Keratinocyte (primary cell): ENCODE data around the gene PTPRU. TPM values are rescaled to one million over a fixed set of nuclear protein-coding genes. Genes with fewer than 3 reads are reported as not detected.

Experiments used
- DNase-seq: peaks from one replicate; pipeline ENCODE4 v3.0.0-alpha.2; 2011; ENCODE audit warnings: low read depth, missing footprints, low spot score
- FAIRE-seq: peaks from 2 replicates; lab custom pipeline; 2011; peaks lifted over from hg19 to GRCh38; lab: Jason Lieb, UNC
- H2AFZ ChIP-seq: 2 replicates; pipeline ENCODE4 v1.6.0; 2012; ENCODE audit warnings: low read length, control low read depth, inconsistent platforms; ENCODE audit not compliant: control insufficient read depth
- H3K27ac ChIP-seq: 2 replicates; pipeline ENCODE4 v1.5.1; 2011; ENCODE audit warnings: low read length; ENCODE audit not compliant: control insufficient read depth, insufficient read depth
- H3K27me3 ChIP-seq: 3 replicates; pipeline ENCODE4 v1.6.0; 2011; ENCODE audit warnings: low read length; ENCODE audit not compliant: control insufficient read depth, insufficient read depth; ENCODE audit errors: extremely low read depth
- H3K36me3 ChIP-seq, 2 experiments: 2 replicates in 1 of 2; 3 replicates in 1 of 2; pipeline ENCODE4 v1.5.1; 2011; ENCODE audit warnings: low read length in 2 of 2, mild to moderate bottlenecking in 1 of 2; ENCODE audit not compliant: control insufficient read depth in 2 of 2, insufficient read depth in 2 of 2; ENCODE audit errors: extremely low read depth in 1 of 2
- H3K4me1 ChIP-seq: 3 replicates; pipeline ENCODE4 v1.5.1; 2011; ENCODE audit warnings: low read length; ENCODE audit not compliant: control insufficient read depth, insufficient read depth; ENCODE audit errors: extremely low read depth
- H3K4me2 ChIP-seq: 3 replicates; pipeline ENCODE4 v1.6.0; 2011; ENCODE audit warnings: low read depth, low read length; ENCODE audit not compliant: control insufficient read depth, insufficient read depth; ENCODE audit errors: extremely low read depth
- H3K4me3 ChIP-seq, 3 experiments: fragments of 200-600 bp in 1 of 3; sonication (generic) in 1 of 3; 2 replicates in 2 of 3; 3 replicates in 1 of 3; pipeline ENCODE4 v1.5.1; 2011 to 2016; ENCODE audit warnings: low read length in 3 of 3, mild to moderate bottlenecking in 3 of 3, control low read depth in 2 of 3, inconsistent platforms in 1 of 3, low read depth in 1 of 3, mixed read lengths in 1 of 3, mixed run types in 1 of 3, moderate library complexity in 1 of 3; ENCODE audit not compliant: control insufficient read depth in 2 of 3, insufficient read depth in 2 of 3; ENCODE audit errors: extremely low read depth in 1 of 3
- H3K79me2 ChIP-seq: 2 replicates; pipeline ENCODE4 v1.6.0; 2012; ENCODE audit warnings: low read length; ENCODE audit not compliant: control insufficient read depth, insufficient read depth
- H3K9ac ChIP-seq: 3 replicates; pipeline ENCODE4 v1.6.0; 2011; ENCODE audit warnings: low read length; ENCODE audit not compliant: control insufficient read depth, insufficient read depth; ENCODE audit errors: extremely low read depth
- H3K9me1 ChIP-seq: 3 replicates; pipeline ENCODE4 v1.6.0; 2011; ENCODE audit warnings: low read length; ENCODE audit not compliant: control insufficient read depth, insufficient read depth; ENCODE audit errors: extremely low read depth
- H3K9me3 ChIP-seq: 2 replicates; pipeline ENCODE4 v1.5.1; 2012; ENCODE audit warnings: low read depth, low read length; ENCODE audit not compliant: control insufficient read depth
- H4K20me1 ChIP-seq: 3 replicates; pipeline ENCODE4 v1.6.0; 2011; ENCODE audit warnings: low read length; ENCODE audit not compliant: control insufficient read depth, insufficient read depth; ENCODE audit errors: extremely low read depth
- EZH2 ChIP-seq: IDR thresholded peaks from one replicate; pipeline ENCODE4 v1.6.1; 2012; ENCODE audit warnings: inconsistent platforms, mild to moderate bottlenecking, low read length, moderate library complexity
- dilution Hi-C: fragments of 300-500 bp; cut with MboI; formaldehyde crosslinking; loops from one replicate; pipeline ENCODE4 v1.7.0; 2020; ENCODE audit warnings: low sequenced_read_pairs; ENCODE audit not compliant: extremely low pct_ligation_motif_present
- polyA plus RNA-seq, 5 experiments: library from polyadenylated mRNA; depleted of rRNA in 3 of 5; stranded (reverse) in 3 of 5; stranded (forward) in 1 of 5; unstranded in 1 of 5; fragments of >200 nt; gene quantifications; 1 replicate in 1 of 5; 2 replicates in 3 of 5; 3 replicates in 1 of 5; pipeline versions ENCODE4 v1.2.1 to v1.2.3, GENCODE V29; 2011 to 2012; ENCODE audit warnings: missing spikeins in 2 of 5, low read depth in 1 of 5, low replicate concordance in 1 of 5
- TF ChIP-seq, protein P1 (sequence below), 3 experiments: IDR thresholded peaks in 1 of 3; conservative IDR thresholded peaks in 1 of 3; optimal IDR thresholded peaks in 1 of 3; 2 replicates in 2 of 3; 3 replicates in 1 of 3; pipeline versions ENCODE3 to v1.5.1; 2011; ENCODE audit warnings: low read length in 3 of 3, mild to moderate bottlenecking in 3 of 3, moderate library complexity in 2 of 3, control low read depth in 1 of 3, inconsistent platforms in 1 of 3; ENCODE audit not compliant: insufficient read depth in 2 of 3; ENCODE audit errors: extremely low read depth in 1 of 3

Gene PTPRU
- polyA plus RNA-seq, 1 donor (not counting 4 experiments of a cell fraction or from before 2014, with no cell fraction given): 4.3 TPM

DNA sequence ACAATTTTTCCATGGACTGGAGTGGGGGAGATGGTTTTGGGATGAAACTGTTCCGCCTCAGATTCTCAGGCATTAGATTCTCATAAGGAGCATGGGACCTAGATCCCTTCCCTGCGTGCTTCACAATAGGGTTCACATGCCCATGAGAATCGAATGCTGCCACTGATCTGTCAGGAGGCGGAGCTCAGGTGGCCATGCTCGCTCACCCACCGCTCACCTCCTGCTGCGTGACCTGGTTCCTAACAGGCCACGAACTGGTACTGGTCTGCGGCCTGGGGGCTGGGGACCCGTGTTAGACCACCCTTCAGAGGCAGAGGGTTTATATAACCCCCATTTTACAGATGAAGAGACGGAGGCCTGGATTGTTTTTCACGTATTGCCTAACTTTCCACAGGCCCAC is 38.3 kb upstream of the PTPRU start:
- Histone ChIP-seq H3K27ac (no peak overlapping the region), H3K27me3 (no peaks in the 10 kb centered on the region), H3K4me3 (no peak overlapping the region), H3K36me3 (peaks cover 22 to 32% of the 10 kb centered on the region in 2 experiments), H3K9me3 (no peaks in the 10 kb centered on the region), H3K9ac (no peak overlapping the region), H3K4me2 (no peak overlapping the region), H3K4me1 (peaks cover 14% of the 10 kb centered on the region), H3K79me2 (no peaks in the 10 kb centered on the region), H3K9me1 (peaks cover 2% of the 10 kb centered on the region), H4K20me1 (no peaks in the 10 kb centered on the region), H2AFZ (no peak overlapping the region)
- FAIRE-seq (no peak), DNase-seq (no peak)
- dilution Hi-C loops: no loop called here
- no peak for TF ChIP-seq EZH2
- TF ChIP-seq, protein P1, sequence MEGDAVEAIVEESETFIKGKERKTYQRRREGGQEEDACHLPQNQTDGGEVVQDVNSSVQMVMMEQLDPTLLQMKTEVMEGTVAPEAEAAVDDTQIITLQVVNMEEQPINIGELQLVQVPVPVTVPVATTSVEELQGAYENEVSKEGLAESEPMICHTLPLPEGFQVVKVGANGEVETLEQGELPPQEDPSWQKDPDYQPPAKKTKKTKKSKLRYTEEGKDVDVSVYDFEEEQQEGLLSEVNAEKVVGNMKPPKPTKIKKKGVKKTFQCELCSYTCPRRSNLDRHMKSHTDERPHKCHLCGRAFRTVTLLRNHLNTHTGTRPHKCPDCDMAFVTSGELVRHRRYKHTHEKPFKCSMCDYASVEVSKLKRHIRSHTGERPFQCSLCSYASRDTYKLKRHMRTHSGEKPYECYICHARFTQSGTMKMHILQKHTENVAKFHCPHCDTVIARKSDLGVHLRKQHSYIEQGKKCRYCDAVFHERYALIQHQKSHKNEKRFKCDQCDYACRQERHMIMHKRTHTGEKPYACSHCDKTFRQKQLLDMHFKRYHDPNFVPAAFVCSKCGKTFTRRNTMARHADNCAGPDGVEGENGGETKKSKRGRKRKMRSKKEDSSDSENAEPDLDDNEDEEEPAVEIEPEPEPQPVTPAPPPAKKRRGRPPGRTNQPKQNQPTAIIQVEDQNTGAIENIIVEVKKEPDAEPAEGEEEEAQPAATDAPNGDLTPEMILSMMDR (optimal IDR thresholded peaks at IDR 0.05 in 1 of 3, IDR thresholded peaks at IDR 0.05 in 1 of 3, conservative IDR thresholded peaks at IDR 0.05 in 1 of 3; ENCODE audit: extremely low read depth in 1 of 3, insufficient read depth in 2 of 3, low read length in 3 of 3): no peak

DNA sequence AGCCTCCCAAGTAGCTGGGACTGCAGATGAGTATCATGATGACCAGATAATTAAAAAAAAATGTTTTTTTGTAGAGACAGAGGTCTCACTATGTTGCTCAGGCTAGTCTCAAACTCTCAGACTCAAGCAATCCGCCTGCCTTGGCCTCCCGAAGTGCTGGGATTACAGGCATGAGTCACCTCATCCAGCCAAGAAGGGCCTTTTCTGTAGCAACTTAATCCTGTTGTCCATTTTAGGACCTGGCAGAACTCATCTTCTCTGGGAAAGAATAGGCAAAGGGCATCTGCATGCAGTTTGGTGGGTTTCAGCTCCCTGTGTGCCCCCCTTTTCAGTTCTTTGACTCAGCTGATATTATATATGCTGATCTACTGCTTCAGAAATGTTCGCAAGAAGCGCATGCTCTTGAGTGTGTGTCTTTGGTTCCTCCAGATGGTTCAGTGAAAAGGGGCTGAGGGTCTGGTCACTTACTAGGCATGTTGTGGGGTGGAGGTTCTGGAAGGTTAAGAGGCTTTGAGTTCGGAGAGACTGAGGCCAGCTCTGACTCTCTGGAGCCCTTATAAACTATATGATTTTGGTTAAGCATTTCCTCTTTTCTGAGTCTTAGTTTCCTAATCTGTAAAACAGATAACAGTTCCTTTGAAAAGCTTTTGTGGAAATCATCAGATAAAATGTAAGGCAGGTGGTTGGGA is 35.3 kb upstream of the PTPRU start:
- no peaks in the 10 kb centered on the region for H3K79me2 ChIP-seq
- no peaks in the 10 kb centered on the region for H4K20me1 ChIP-seq
- no peak for DNase-seq
- peaks cover 2% of the 10 kb centered on the region for H3K9me1 ChIP-seq
- no peak overlapping the region for H3K4me2 ChIP-seq
- H3K9ac ChIP-seq: no peak overlapping the region
- H2AFZ ChIP-seq: no peak overlapping the region
- FAIRE-seq: no peak
- H3K27ac ChIP-seq: no peak overlapping the region
- H3K36me3 ChIP-seq: peaks cover 19 to 29% of the 10 kb centered on the region in 2 experiments
- H3K4me1 ChIP-seq: peaks cover 14% of the 10 kb centered on the region
- H3K9me3 ChIP-seq: no peaks in the 10 kb centered on the region
- H3K4me3 ChIP-seq: no peak overlapping the region
- dilution Hi-C loops: no loop called here
- no peaks in the 10 kb centered on the region for H3K27me3 ChIP-seq
- TF ChIP-seq, protein P1 (optimal IDR thresholded peaks at IDR 0.05 in 1 of 3, IDR thresholded peaks at IDR 0.05 in 1 of 3, conservative IDR thresholded peaks at IDR 0.05 in 1 of 3; ENCODE audit: extremely low read depth in 1 of 3, insufficient read depth in 2 of 3, low read length in 3 of 3): no peak
- no peak for TF ChIP-seq EZH2
